IMR-90 (cell line): ENCODE data around the gene RASGRP3. TPM values are rescaled to one million over a fixed set of nuclear protein-coding genes. Genes with fewer than 3 reads are reported as not detected.

Experiments
- ATAC-seq: fragments of 200-7000 bp; cut with Tn5 transposase; 2 replicates; pipeline ENCODE4 v1.9.1; 2020; ENCODE audit warnings: low read depth, mild to moderate bottlenecking, moderate library complexity
- BruUV-seq: library from RNA; stranded (reverse); fragments of 400-500 nt; replicated peaks from 2 replicates; lab custom pipeline; 2021; lab: Mats Ljungman, UMichigan
- CTCF ChIA-PET: fragments of 300-600 bp; formaldehyde crosslinking; extraction: SDS; loops from one replicate; lab custom pipeline; 2021; ENCODE audit warnings: antibody characterized with exemption; lab: Yijun Ruan, JAX
- POLR2A ChIA-PET: fragments of 300-600 bp; sonication (Branson Sonifier 250); formaldehyde crosslinking; loops from one replicate; lab custom pipeline; 2022; ENCODE audit warnings: antibody characterized with exemption; ENCODE audit not compliant: unreplicated experiment; lab: Charles Lee
- DNase-seq: peaks from one replicate; pipeline ENCODE4 v3.0.0; 2013
- H2AFZ ChIP-seq: replicated peaks from 2 replicates; pipeline ENCODE3; 2013; ENCODE audit warnings: low read length, mild to moderate bottlenecking; ENCODE audit not compliant: poor library complexity
- H2AK5ac ChIP-seq: 2 replicates; pipeline ENCODE4 v1.6.1; 2013; ENCODE audit warnings: low read depth, low read length, inconsistent platforms
- H2AK9ac ChIP-seq: replicated peaks from 2 replicates; pipeline ENCODE3; 2013; ENCODE audit warnings: mild to moderate bottlenecking, low read depth, low read length, moderate library complexity; ENCODE audit not compliant: poor library complexity
- H2BK120ac ChIP-seq: 2 replicates; pipeline ENCODE4 v1.6.1; 2013; ENCODE audit warnings: low read depth, low read length, inconsistent platforms
- H2BK15ac ChIP-seq: 3 replicates; pipeline ENCODE4 v1.6.1; 2013; ENCODE audit warnings: low read depth, low read length, inconsistent platforms
- H2BK20ac ChIP-seq: 2 replicates; pipeline ENCODE4 v1.6.1; 2013; ENCODE audit warnings: low read depth, mild to moderate bottlenecking, inconsistent platforms, low read length, moderate library complexity
- H2BK5ac ChIP-seq: 2 replicates; pipeline ENCODE4 v1.6.1; 2013; ENCODE audit warnings: mild to moderate bottlenecking, low read depth, low read length, inconsistent platforms; ENCODE audit not compliant: poor library complexity, severe bottlenecking
- H3K14ac ChIP-seq: replicated peaks from 2 replicates; pipeline ENCODE4 v1.6.1; 2013; ENCODE audit warnings: low read depth, low read length, inconsistent platforms
- H3K18ac ChIP-seq: 2 replicates; pipeline ENCODE4 v1.6.1; 2013; ENCODE audit warnings: low read depth, low read length, control low read depth
- H3K23ac ChIP-seq: 2 replicates; pipeline ENCODE4 v1.6.1; 2013; ENCODE audit warnings: low read depth, low read length, inconsistent platforms
- H3K27ac ChIP-seq: 2 replicates; pipeline ENCODE4 v1.5.1; 2013; ENCODE audit warnings: mild to moderate bottlenecking, control low read depth, low read length; ENCODE audit not compliant: insufficient read depth
- H3K27me3 ChIP-seq: 2 replicates; pipeline ENCODE4 v1.6.1; 2013; ENCODE audit warnings: low read length; ENCODE audit not compliant: control insufficient read depth, insufficient read depth
- H3K36me3 ChIP-seq: 2 replicates; pipeline ENCODE4 v1.6.1; 2013; ENCODE audit warnings: low read length, mixed read lengths; ENCODE audit not compliant: control insufficient read depth, insufficient read depth
- H3K4ac ChIP-seq: 2 replicates; pipeline ENCODE4 v1.6.1; 2013; ENCODE audit warnings: low read depth, low read length, inconsistent platforms
- H3K4me1 ChIP-seq: 2 replicates; pipeline ENCODE4 v1.6.1; 2013; ENCODE audit warnings: low read length, mixed read lengths; ENCODE audit not compliant: control insufficient read depth, insufficient read depth
- H3K4me2 ChIP-seq: 2 replicates; pipeline ENCODE4 v1.6.1; 2013; ENCODE audit warnings: low read depth, mild to moderate bottlenecking, control low read depth, low read length, moderate library complexity
- H3K4me3 ChIP-seq: 2 replicates; pipeline ENCODE4 v1.5.1; 2013; ENCODE audit warnings: low read depth, mild to moderate bottlenecking, control low read depth, low read length, moderate library complexity; ENCODE audit not compliant: insufficient read depth
- H3K56ac ChIP-seq: 2 replicates; pipeline ENCODE4 v1.6.1; 2013; ENCODE audit warnings: low read length, inconsistent platforms; ENCODE audit not compliant: insufficient read depth; ENCODE audit errors: extremely low read depth
- H3K79me1 ChIP-seq, 2 experiments: 2 replicates each; pipeline ENCODE4 v1.6.1; 2013; ENCODE audit warnings: low read length in 2 of 2, inconsistent platforms in 1 of 2, low read depth in 1 of 2
- H3K9ac ChIP-seq: 2 replicates; pipeline ENCODE4 v1.6.1; 2013; ENCODE audit warnings: low read depth, low read length, control low read depth
- H3K9me1 ChIP-seq: 2 replicates; pipeline ENCODE4 v1.6.1; 2013; ENCODE audit warnings: low read length, inconsistent platforms; ENCODE audit not compliant: insufficient read depth
- H3K9me3 ChIP-seq: 2 replicates; pipeline ENCODE4 v1.6.1; 2013; ENCODE audit warnings: low read length; ENCODE audit not compliant: control insufficient read depth, insufficient read depth
- H4K20me1 ChIP-seq: 2 replicates; pipeline ENCODE4 v1.6.1; 2013; ENCODE audit warnings: low read length, inconsistent platforms; ENCODE audit not compliant: insufficient read depth
- H4K5ac ChIP-seq: 2 replicates; pipeline ENCODE4 v1.6.1; 2013; ENCODE audit warnings: mild to moderate bottlenecking, low read depth, low read length, control low read depth
- H4K8ac ChIP-seq, 2 experiments: 2 replicates each; pipeline ENCODE4 v1.6.1; 2013; ENCODE audit warnings: low read depth in 2 of 2, low read length in 2 of 2, control low read depth in 1 of 2, inconsistent platforms in 1 of 2
- H4K91ac ChIP-seq: 2 replicates; pipeline ENCODE4 v1.6.1; 2013; ENCODE audit warnings: low read depth, low read length, inconsistent platforms; ENCODE audit not compliant: insufficient read depth
- NFE2L2 ChIP-seq: fragments of 150-350 bp; IDR thresholded peaks from 2 replicates; pipeline ENCODE4 v1.6.1; 2016; ENCODE audit warnings: low read depth, mild to moderate bottlenecking, low read length
- WGBS, 2 experiments: methylation state at CpG; one replicate each; pipeline versions ENCODE4 v1.1.5 to v1.1.7; 2013; ENCODE audit warnings: missing lambda C conversion rate in 2 of 2; ENCODE audit not compliant: insufficient read length in 1 of 2; ENCODE audit errors: extremely low coverage in 2 of 2; 5-methylcytosine and 5-hydroxymethylcytosine counted together
- dilution Hi-C: fragments of 300-500 bp; cut with HindIII; formaldehyde crosslinking; loops from one replicate; pipeline ENCODE4 v1.14.3; 2018; ENCODE audit warnings: low sequenced_read_pairs; ENCODE audit not compliant: unreplicated experiment
- in situ Hi-C: fragments of 300-500 bp; cut with MboI; formaldehyde crosslinking; loops from 3 replicates; pipeline ENCODE4 v1.14.3; 2019; ENCODE audit warnings: low sequenced_read_pairs, inconsistent platforms, mixed read lengths
- intact Hi-C: fragments of 100-400 bp; cut with micrococcal nuclease; formaldehyde crosslinking; loops from 2 replicates; pipeline ENCODE4 v1.10.0; 2022
- polyA plus RNA-seq, 3 experiments: library from polyadenylated mRNA; depleted of rRNA; stranded (reverse); fragments of >200 nt; gene quantifications; 2 replicates each; pipeline ENCODE4 v1.2.3, GENCODE V29; 2012; ENCODE audit warnings: low replicate concordance in 1 of 3
- total RNA-seq: library from RNA; depleted of rRNA; stranded (reverse); fragments of >200 nt; gene quantifications from 2 replicates; pipeline ENCODE4 v1.2.3, GENCODE V29; 2012

Gene RASGRP3
- total and polyA plus RNA-seq, 2 of the 4 experiments (the other 2 are of a cell fraction) = 1.7 to 3.0 TPM

DNA sequence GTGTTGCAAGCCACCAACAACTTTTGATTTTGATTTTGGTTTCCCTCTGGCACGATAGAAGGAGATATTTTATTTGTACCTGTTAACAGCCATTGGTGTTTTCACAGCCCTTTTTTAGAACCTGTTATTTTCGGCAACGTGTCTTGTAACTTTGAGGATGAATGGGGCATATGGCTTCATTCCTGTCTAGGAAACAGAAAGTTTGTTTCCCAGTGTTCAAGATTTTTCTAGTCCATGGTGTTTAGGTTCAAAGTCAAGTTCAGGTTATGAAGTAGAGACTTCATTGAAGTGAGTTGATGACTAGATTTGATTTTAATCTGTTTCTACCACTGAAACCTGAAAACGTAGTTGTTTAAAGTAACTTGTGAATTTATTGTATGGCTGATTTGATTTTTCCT lies 343 bp downstream of the RASGRP3 start:
- WGBS, 2 experiments = no CpG with 5 or more reads among the region's 4 CpGs

More for the DNA sequence above, 343 bp downstream of the RASGRP3 start:
- no peaks in the 10 kb centered on the region for H4K20me1 ChIP-seq
- H3K27ac ChIP-seq = no peak overlapping the region; the same call in 1 of the 2 replicates
- peak overlapping the region; percentile 84 for H2AFZ ChIP-seq
- peak overlapping the region; percentile 84; the same call in 1 of the 2 replicates for H3K56ac ChIP-seq
- no peaks in the 10 kb centered on the region for H3K9me3 ChIP-seq
- intact Hi-C loops = loop anchor here (1.0 to 5.0 kb wide), 3 partner anchors 54 to 107 kb away; no protein-coding TSS in a partner anchor
- no peak for TF ChIP-seq NFE2L2
- H2AK9ac ChIP-seq = no peak overlapping the region
- ChIA-PET POLR2A (no interaction called here), CTCF (interaction anchor here (0.6 to 0.8 kb wide), 2 partner anchors 14 to 115 kb away, joined by 3 read pairs; no protein-coding TSS in a partner anchor)
- H3K14ac ChIP-seq = peak overlapping the region; percentile 75
- H3K23ac ChIP-seq = peak overlapping the region; percentile 60; the same call in 1 of the 2 replicates
- ATAC-seq (no peak), DNase-seq (no peak)
- no peak overlapping the region for H2AK5ac ChIP-seq
- H2BK20ac ChIP-seq = peak overlapping the region; percentile 79
- peak overlapping the region; percentile 75; the same call in 2 of the 3 replicates for H2BK15ac ChIP-seq
- H3K4ac ChIP-seq = peak overlapping the region; percentile 37
- H3K4me2 ChIP-seq = peak overlapping the region; percentile 79
- H3K4me1 ChIP-seq = peaks cover 2% of the 10 kb centered on the region
- H4K8ac ChIP-seq = peak overlapping the region; percentile 28 to 33
- no peaks in the 10 kb centered on the region for H3K9me1 ChIP-seq
- H3K79me1 ChIP-seq = no peaks in the 10 kb centered on the region
- dilution Hi-C loops = no loop called here
- BruUV-seq = no TSS peak
- H3K36me3 ChIP-seq = no peaks in the 10 kb centered on the region
- no peak overlapping the region for H4K5ac ChIP-seq
- peak overlapping the region; percentile 77 for H2BK5ac ChIP-seq
- peak overlapping the region; percentile 32; the same call in 1 of the 2 replicates for H3K9ac ChIP-seq
- peak overlapping the region; percentile 60 for H2BK120ac ChIP-seq
- H3K18ac ChIP-seq = peak overlapping the region; percentile 20; the same call in 1 of the 2 replicates
- H3K4me3 ChIP-seq = peak overlapping the region; percentile 52
- no peaks in the 10 kb centered on the region for H3K27me3 ChIP-seq
- in situ Hi-C loops = loop anchor here (5.0 kb wide), 1 partner anchor 106 kb away; no protein-coding TSS in a partner anchor
- peak overlapping the region; percentile 41; the same call in 1 of the 2 replicates for H4K91ac ChIP-seq
